Fibroblast of lung (primary cell): Measurements from ENCODE around the gene TBL1XR1. TPM values are rescaled to one million over a fixed set of nuclear protein-coding genes. Genes with fewer than 3 reads are reported as not detected.

Source experiments
- DNase-seq, 2 donors: peaks; one replicate each; pipeline versions ENCODE4 v3.0.0 to v3.0.0-alpha.2; 2010; ENCODE audit warnings: low read depth in 2 of 2
- H2AFZ ChIP-seq: 2 replicates; pipeline ENCODE4 v1.5.1; 2012; ENCODE audit warnings: low read length, control low read depth, inconsistent platforms
- H3K27ac ChIP-seq: 2 replicates; pipeline ENCODE4 v1.5.1; 2011; ENCODE audit warnings: low read length, control low read depth; ENCODE audit not compliant: insufficient read depth
- H3K27me3 ChIP-seq: 2 replicates; pipeline ENCODE4 v1.5.1; 2011; ENCODE audit warnings: mild to moderate bottlenecking, low read length; ENCODE audit not compliant: control insufficient read depth, insufficient read depth
- H3K36me3 ChIP-seq: 2 replicates; pipeline ENCODE4 v1.5.1; 2011; ENCODE audit warnings: low read length; ENCODE audit not compliant: control insufficient read depth, insufficient read depth
- H3K4me1 ChIP-seq: 2 replicates; pipeline ENCODE4 v1.5.1; 2011; ENCODE audit warnings: low read length; ENCODE audit not compliant: control insufficient read depth, insufficient read depth; ENCODE audit errors: extremely low read depth
- H3K4me2 ChIP-seq: 2 replicates; pipeline ENCODE4 v1.5.1; 2011; ENCODE audit warnings: low read length, control low read depth; ENCODE audit not compliant: insufficient read depth; ENCODE audit errors: extremely low read depth
- H3K4me3 ChIP-seq, 4 experiments: fragments of 200-600 bp in 1 of 4; sonication (generic) in 1 of 4; replicated peaks in 1 of 4; 2 replicates each; pipeline ENCODE4 v1.5.1; 2011 to 2016; ENCODE audit warnings: low read length in 4 of 4, low read depth in 3 of 4, mild to moderate bottlenecking in 3 of 4, control low read depth in 2 of 4, inconsistent platforms in 1 of 4, mixed read lengths in 1 of 4; ENCODE audit not compliant: insufficient read depth in 1 of 4; ENCODE audit errors: control extremely low read depth in 1 of 4
- H3K79me2 ChIP-seq: 2 replicates; pipeline ENCODE4 v1.5.1; 2012; ENCODE audit warnings: mild to moderate bottlenecking, low read length, inconsistent platforms; ENCODE audit not compliant: control insufficient read depth, insufficient read depth
- H3K9ac ChIP-seq: 2 replicates; pipeline ENCODE4 v1.5.1; 2011; ENCODE audit warnings: mild to moderate bottlenecking, low read length, control low read depth; ENCODE audit not compliant: insufficient read depth
- H3K9me3 ChIP-seq: 2 replicates; pipeline ENCODE4 v1.5.1; 2012; ENCODE audit warnings: low read depth, low read length; ENCODE audit not compliant: control insufficient read depth, insufficient read depth
- H4K20me1 ChIP-seq: 2 replicates; pipeline ENCODE4 v1.5.1; 2011; ENCODE audit warnings: low read length; ENCODE audit not compliant: control insufficient read depth, insufficient read depth; ENCODE audit errors: extremely low read depth
- CTCF ChIP-seq, 2 donors: IDR thresholded peaks in 1 of 2; conservative IDR thresholded peaks in 1 of 2; 1 replicate in 1 of 2; 2 replicates in 1 of 2; pipeline ENCODE4 v1.5.1; 2011 to 2012; ENCODE audit warnings: low read length in 2 of 2, control low read depth in 1 of 2, inconsistent platforms in 1 of 2, low read depth in 1 of 2, mild to moderate bottlenecking in 1 of 2
- EZH2 ChIP-seq: IDR thresholded peaks from 2 replicates; pipeline ENCODE4 v1.5.1; 2012; ENCODE audit warnings: low read length, control low read depth, mild to moderate bottlenecking; ENCODE audit errors: missing control alignments
- polyA plus RNA-seq, 2 donors: library from polyadenylated mRNA; depleted of rRNA in 1 of 2; stranded (reverse) in 1 of 2; unstranded in 1 of 2; fragments of >200 nt; gene quantifications; 2 replicates each; pipeline ENCODE4 v1.2.1, GENCODE V29; 2011 to 2012; ENCODE audit warnings: missing spikeins in 1 of 2
- total RNA-seq: library from RNA; depleted of rRNA; stranded (reverse); fragments of >200 nt; gene quantifications from 2 replicates; pipeline ENCODE4 v1.2.1, GENCODE V29; 2014

Gene TBL1XR1
- total and polyA plus RNA-seq, 2 donors (not counting 1 experiment from before 2014, with no cell fraction given): 115 to 369 TPM

- no peaks in the 10 kb centered on the region for H3K4me1 ChIP-seq
- no peak overlapping the region for H3K27ac ChIP-seq
- H3K27me3 ChIP-seq: no peaks in the 10 kb centered on the region
- H3K79me2 ChIP-seq: peaks cover 85% of the 10 kb centered on the region
- H3K36me3 ChIP-seq: no peaks in the 10 kb centered on the region
- H3K9ac ChIP-seq: no peak overlapping the region
- no peak overlapping the region for H2AFZ ChIP-seq
- peaks cover 4% of the 10 kb centered on the region for H4K20me1 ChIP-seq
- peak; percentile 75 to 98 for DNase-seq
- no peak overlapping the region for H3K4me3 ChIP-seq
- no peak for TF ChIP-seq CTCF (conservative IDR thresholded peaks at IDR 0.05 in 1 of 2, IDR thresholded peaks at IDR 0.05 in 1 of 2; ENCODE audit: low read depth in 1 of 2, low read length in 2 of 2)
- TF ChIP-seq EZH2: no peak
- H3K9me3 ChIP-seq: no peaks in the 10 kb centered on the region
- H3K4me2 ChIP-seq: no peak overlapping the region
Observed at GRCh38 chr3:177126015-177126773, 71.1 kb downstream of the TBL1XR1 start.

- Histone ChIP-seq H2AFZ (no peak overlapping the region), H3K27me3 (no peaks in the 10 kb centered on the region), H3K4me3 (no peak overlapping the region), H3K4me2 (no peak overlapping the region), H3K9ac (no peak overlapping the region), H3K79me2 (peaks cover 88% of the 10 kb centered on the region), H3K9me3 (no peaks in the 10 kb centered on the region), H3K27ac (no peak overlapping the region), H3K36me3 (no peaks in the 10 kb centered on the region), H4K20me1 (peaks cover 4% of the 10 kb centered on the region), H3K4me1 (no peaks in the 10 kb centered on the region)
- peak in 1 of 2 donors; percentile 21 for DNase-seq
- TF ChIP-seq EZH2 (no peak), CTCF (conservative IDR thresholded peaks at IDR 0.05 in 1 of 2, IDR thresholded peaks at IDR 0.05 in 1 of 2; ENCODE audit: low read depth in 1 of 2, low read length in 2 of 2) (no peak)
Observed at GRCh38 chr3:177124882-177125281, 72.4 kb downstream of the TBL1XR1 start.

- Histone ChIP-seq H3K27me3 (no peaks in the 10 kb centered on the region), H3K4me1 (no peaks in the 10 kb centered on the region), H3K4me3 (no peak overlapping the region), H3K79me2 (peaks cover 90% of the 10 kb centered on the region), H3K27ac (no peak overlapping the region), H3K9me3 (no peaks in the 10 kb centered on the region), H2AFZ (no peak overlapping the region), H3K4me2 (no peak overlapping the region), H3K9ac (no peak overlapping the region), H3K36me3 (no peaks in the 10 kb centered on the region), H4K20me1 (peaks cover 4% of the 10 kb centered on the region)
- no peak for DNase-seq
- TF ChIP-seq EZH2 (no peak), CTCF (conservative IDR thresholded peaks at IDR 0.05 in 1 of 2, IDR thresholded peaks at IDR 0.05 in 1 of 2; ENCODE audit: low read depth in 1 of 2, low read length in 2 of 2) (no peak)
Observed at GRCh38 chr3:177123822-177124221, 73.5 kb downstream of the TBL1XR1 start.
